ENCODE data around the gene HOXB4. TPM values are rescaled to one million over a fixed set of nuclear protein-coding genes. Genes with fewer than 3 reads are reported as not detected.

Gene HOXB4
- total RNA-seq, 1 donor from 2014 or later = 0.90 TPM

- DNase-seq (ENCODE audit: low read depth in 2 of 2) = no peak
Measured at GRCh38 chr17:48561884-48562810, 16.0 kb downstream of the HOXB4 start.

DNA sequence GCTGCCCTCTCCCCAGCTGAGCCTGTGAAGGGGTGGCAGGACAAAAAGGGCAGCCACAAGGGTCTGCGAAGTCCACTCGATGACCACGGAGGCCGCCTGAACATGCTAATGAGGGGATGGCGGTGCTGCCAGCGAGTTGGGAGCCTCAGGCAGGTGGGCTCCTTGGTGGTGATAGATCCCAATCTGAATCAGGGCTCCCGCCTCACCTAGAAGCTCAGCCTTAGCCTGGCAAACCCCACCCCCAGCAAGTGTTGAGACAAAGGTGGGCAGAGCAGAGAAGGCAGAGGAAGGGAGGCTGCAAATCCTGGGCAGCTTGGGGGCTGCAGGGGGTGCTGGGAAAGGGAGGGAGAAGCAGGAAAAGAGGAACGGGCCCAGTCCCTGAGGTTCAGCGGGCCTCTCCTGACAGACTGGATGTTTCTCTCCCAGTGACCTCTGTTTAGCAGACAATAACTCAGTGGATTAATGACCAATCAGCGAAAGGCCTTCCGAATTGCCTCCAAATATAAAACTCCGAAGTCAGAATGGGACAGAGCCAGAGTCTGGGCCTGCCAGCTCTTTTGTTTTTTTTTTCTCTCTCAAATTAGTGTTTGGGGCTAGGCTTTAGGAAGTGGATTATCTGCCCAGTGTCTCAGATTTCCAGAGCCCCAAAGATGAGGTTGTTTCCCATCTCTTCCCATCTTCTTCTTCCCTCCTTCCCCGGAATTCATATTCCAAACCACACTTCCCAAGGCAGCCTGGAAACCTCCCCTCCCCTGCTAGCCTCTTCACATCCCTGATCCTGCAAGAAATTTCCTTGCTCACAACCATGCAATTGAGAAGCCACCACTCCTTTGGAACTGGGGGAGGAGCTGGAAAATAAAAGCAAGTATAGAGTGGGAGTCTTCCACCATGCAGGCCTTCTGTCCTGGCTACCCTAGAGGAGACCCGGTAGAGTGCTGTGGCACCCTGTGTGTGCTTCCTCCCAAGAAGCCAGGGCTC, 18.0 kb downstream of the HOXB4 start:
- no peak for DNase-seq (ENCODE audit: low read depth in 2 of 2)

DNA sequence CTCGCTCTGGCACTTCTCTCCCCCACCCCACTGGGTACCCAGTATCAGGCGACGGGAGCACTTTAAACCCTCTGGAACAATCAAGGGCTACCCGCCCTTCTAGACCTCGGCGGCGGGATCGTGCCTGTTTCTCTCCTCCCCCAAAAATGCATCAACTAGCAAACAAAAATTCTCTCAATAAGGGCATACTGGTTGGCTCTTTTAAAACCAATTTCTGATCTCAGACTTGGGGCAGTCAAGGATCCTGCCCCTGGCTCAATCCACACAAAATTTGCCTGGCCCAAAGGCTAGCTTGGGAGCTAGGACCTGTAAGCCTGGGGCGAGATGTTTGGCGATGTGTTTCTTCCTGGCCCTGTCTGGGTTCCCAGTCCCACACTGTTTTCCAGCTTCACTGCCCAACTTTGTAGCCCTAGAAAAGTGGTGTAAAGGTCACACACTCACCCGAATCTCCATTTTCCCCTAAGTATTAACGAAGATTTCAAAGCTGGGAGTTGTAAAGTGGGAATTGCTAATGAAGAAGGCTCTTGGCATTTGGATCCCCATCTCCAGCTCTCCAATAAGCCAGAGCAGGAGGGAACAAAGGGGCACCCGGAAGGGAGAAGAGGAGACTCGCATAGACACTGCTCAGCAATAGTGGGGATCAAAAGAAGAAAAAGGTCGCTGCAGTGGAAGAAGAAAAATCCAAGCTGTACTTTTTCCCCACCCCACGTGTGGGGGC, 18.9 kb downstream of the HOXB4 start:
- DNase-seq (ENCODE audit: low read depth in 2 of 2) = no peak

- DNase-seq (ENCODE audit: low read depth in 2 of 2) = no peak
Measured at GRCh38 chr17:48558831-48559121, 19.4 kb downstream of the HOXB4 start.

GRCh38 chr17:48558057-48558830, 19.9 kb downstream of the HOXB4 start:
- no peak for DNase-seq (ENCODE audit: low read depth in 2 of 2)

- peak in 1 of 2 donors; percentile 31 for DNase-seq (ENCODE audit: low read depth in 2 of 2)
Measured at GRCh38 chr17:48556576-48557401, 21.4 kb downstream of the HOXB4 start.

DNA sequence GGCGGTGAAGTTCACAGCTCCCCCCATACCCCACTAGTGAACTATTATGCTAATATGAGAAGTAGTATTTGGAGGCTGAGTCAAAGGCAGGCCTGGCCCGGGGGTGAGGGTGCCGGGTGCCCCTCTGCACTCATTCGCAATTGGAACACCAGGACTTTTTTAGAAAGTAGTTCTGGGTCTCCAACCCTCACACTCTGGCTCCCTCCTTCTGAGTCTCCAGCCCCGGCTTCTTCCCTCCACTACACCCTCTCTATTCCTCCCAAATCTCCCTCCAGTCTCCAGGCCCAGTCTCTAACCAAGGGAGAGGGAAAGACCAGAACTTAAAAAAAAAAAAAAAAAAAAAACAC, 21.9 kb downstream of the HOXB4 start:
- no peak for DNase-seq (ENCODE audit: low read depth in 2 of 2)

- DNase-seq (ENCODE audit: low read depth in 2 of 2) = peak in 1 of 2 donors; percentile 59
Measured at GRCh38 chr17:48555258-48556228, 22.6 kb downstream of the HOXB4 start.

DNA sequence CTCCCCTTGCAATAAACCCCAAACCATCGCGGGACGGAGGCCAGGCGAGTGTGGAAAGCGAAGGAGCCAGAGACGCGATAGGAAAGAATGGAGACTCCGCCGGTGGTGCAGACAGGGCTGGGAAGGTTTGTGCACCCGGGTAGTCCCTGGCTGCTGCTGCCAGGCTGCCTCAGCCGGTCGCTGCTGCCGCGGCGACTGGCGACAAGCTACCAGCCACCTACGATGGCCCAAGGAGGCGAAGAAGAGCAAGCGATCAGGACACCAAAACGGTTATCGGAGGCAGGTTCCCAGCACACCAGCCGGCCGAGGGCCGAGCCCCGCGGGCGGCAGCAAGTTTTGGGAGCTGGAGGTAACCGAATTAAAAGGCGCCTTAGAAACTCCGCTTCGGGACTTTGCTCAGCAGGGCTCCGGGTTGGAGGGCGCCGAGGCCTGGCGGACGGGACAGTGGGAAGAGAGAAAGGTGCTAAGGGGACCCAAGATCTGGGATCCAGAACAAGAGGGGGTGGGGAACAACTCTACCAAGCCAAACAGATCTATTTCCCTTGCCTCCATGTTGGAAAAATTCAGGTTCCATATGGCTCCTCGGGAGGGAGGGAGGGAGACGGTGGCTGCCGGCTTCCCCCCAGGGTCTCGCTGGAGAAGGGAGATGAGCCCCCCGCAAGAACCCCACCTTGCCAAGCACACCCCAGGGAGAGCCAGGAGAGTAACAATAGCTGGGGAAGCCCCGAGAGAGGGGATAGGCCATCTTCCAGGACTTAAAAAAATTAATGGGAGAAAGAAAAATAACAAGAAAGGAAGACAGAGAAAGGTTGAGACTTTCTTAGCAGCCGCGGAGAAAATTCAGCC, 23.5 kb downstream of the HOXB4 start:
- no peak for DNase-seq (ENCODE audit: low read depth in 2 of 2)

DNA sequence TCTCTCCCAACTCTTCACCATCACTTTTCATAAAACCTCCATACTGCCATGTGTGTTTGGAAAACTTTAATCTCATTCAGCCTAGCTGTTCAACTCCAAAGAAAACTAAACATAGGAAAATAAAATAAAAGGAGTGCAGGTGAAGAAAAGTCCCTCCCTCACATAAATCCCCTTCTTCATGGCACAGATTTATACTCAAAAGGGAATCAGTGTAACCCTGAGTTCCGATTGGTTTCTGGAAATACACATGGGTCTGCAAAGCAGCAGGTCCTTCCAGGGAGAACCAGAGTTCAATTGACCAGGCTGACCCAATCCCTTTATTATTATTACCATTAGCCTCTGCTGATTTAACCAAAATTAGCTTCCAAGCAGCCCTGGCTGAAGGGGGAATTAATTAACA, 24.3 kb downstream of the HOXB4 start:
- no peak for DNase-seq (ENCODE audit: low read depth in 2 of 2)

DNA sequence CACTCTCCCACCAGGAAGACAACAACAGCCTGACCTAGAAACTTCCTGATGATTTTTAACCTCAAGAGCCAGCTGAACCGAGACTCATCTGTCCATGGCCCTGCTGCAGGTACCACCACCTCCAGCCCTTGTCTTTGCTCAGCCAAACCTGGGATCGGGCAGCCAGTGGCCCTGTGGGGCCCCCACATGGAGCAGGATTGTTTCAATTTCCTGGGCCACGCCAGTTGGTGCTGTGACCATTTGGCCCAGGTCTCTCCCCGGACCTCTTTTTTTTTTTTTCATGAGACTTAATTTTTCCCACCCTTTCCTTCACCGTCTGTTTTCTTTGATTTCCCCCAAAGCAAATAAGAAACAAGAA, 25.0 kb downstream of the HOXB4 start:
- no peak for DNase-seq (ENCODE audit: low read depth in 2 of 2)

- DNase-seq (ENCODE audit: low read depth in 2 of 2) = no peak
Measured at GRCh38 chr17:48552466-48553189, 25.5 kb downstream of the HOXB4 start.

- DNase-seq (ENCODE audit: low read depth in 2 of 2) = no peak
Measured at GRCh38 chr17:48551596-48552465, 26.3 kb downstream of the HOXB4 start.

GRCh38 chr17:48551214-48551555, 27.0 kb downstream of the HOXB4 start:
- DNase-seq (ENCODE audit: low read depth in 2 of 2) = no peak

GRCh38 chr17:48550502-48551213, 27.5 kb downstream of the HOXB4 start:
- DNase-seq (ENCODE audit: low read depth in 2 of 2) = no peak

- DNase-seq (ENCODE audit: low read depth in 2 of 2) = no peak
Measured at GRCh38 chr17:48549914-48550501, 28.1 kb downstream of the HOXB4 start.
